ENCODE data around the gene ATXN7L2. TPM values are rescaled to one million over a fixed set of nuclear protein-coding genes. Genes with fewer than 3 reads are reported as not detected.
A peak's percentile ranks its signal among the peaks of the same experiment; 100 is the strongest.

Gene ATXN7L2
- total RNA-seq, 4 donors from 2014 or later: 2.2 to 3.3 (median 2.7) TPM

GRCh38 chr1:109498161-109498801 lies 14.6 kb downstream of the ATXN7L2 start:
- Histone ChIP-seq H3K9me3 (no peaks in the 10 kb centered on the region), H3K4me1 (peaks cover 22 to 86% (median 74%) of the 10 kb centered on the region in 4 donors), H3K36me3 (peaks cover 5 to 44% (median 34%) of the 10 kb centered on the region in 4 donors), H3K4me3 (no peak overlapping the region), H3K27me3 (no peaks in the 10 kb centered on the region), H3K27ac (replicated peaks in 1 of 4) (no peak overlapping the region)
- intact Hi-C loops (cut with DNase I): no loop called here
- TF ChIP-seq CTCF (IDR thresholded peaks at IDR 0.05) (peak; percentile 54 to 65 (median 54)), POLR2AphosphoS5 (IDR thresholded peaks at IDR 0.05) (no peak)
- DNase-seq (ENCODE audit: extremely low spot score): no peak
- WGBS: 68% methylated on average over 9 of the region's 12 CpGs

GRCh38 chr1:109499081-109499480 lies 15.4 kb downstream of the ATXN7L2 start:
- intact Hi-C loops (cut with DNase I): no loop called here
- TF ChIP-seq POLR2A (IDR thresholded peaks at IDR 0.05; ENCODE audit: low read depth): no peak
- no peak for TF ChIP-seq CTCF (IDR thresholded peaks at IDR 0.05)
- TF ChIP-seq POLR2AphosphoS5 (IDR thresholded peaks at IDR 0.05): no peak
- no peak for TF ChIP-seq EP300 (IDR thresholded peaks at IDR 0.05)
- peaks cover 5 to 44% (median 34%) of the 10 kb centered on the region in 4 donors for H3K36me3 ChIP-seq

GRCh38 chr1:109499661-109500536 lies 16.2 kb downstream of the ATXN7L2 start:
- intact Hi-C loops (cut with DNase I): no loop called here
- Histone ChIP-seq H3K9me3 (no peaks in the 10 kb centered on the region), H3K27me3 (no peaks in the 10 kb centered on the region), H3K27ac (replicated peaks in 1 of 4) (peak overlapping the region; percentile 51 to 81 (median 66)), H3K36me3 (peaks cover 5 to 44% (median 34%) of the 10 kb centered on the region in 4 donors), H3K4me1 (peaks cover 13 to 81% (median 68%) of the 10 kb centered on the region in 4 donors), H3K4me3 (no peak overlapping the region)
- TF ChIP-seq POLR2AphosphoS5 (IDR thresholded peaks at IDR 0.05) (no peak), POLR2A (IDR thresholded peaks at IDR 0.05; ENCODE audit: low read depth) (no peak), CTCF (IDR thresholded peaks at IDR 0.05) (peak; percentile 22 to 47 (median 36)), EP300 (IDR thresholded peaks at IDR 0.05) (no peak)
- WGBS: 55% methylated on average over 4 of the region's 4 CpGs
- DNase-seq (ENCODE audit: extremely low spot score): no peak

More at GRCh38 chr1:109499081-109499480, 15.4 kb downstream of the ATXN7L2 start:
- WGBS: 68% methylated on average over 7 of the region's 7 CpGs
- H3K27me3 ChIP-seq: no peaks in the 10 kb centered on the region
- H3K9me3 ChIP-seq: no peaks in the 10 kb centered on the region
- DNase-seq (ENCODE audit: extremely low spot score): no peak
- peaks cover 18 to 85% (median 70%) of the 10 kb centered on the region in 4 donors for H3K4me1 ChIP-seq
- H3K27ac ChIP-seq (replicated peaks in 1 of 4): peak overlapping the region; percentile 51 to 81 (median 66)
- H3K4me3 ChIP-seq: no peak overlapping the region

GRCh38 chr1:109500941-109501381 lies 17.3 kb downstream of the ATXN7L2 start:
- TF ChIP-seq CTCF (IDR thresholded peaks at IDR 0.05): no peak
- TF ChIP-seq POLR2AphosphoS5 (IDR thresholded peaks at IDR 0.05): peak in 1 of 2 donors; percentile 30
- Histone ChIP-seq H3K9me3 (no peaks in the 10 kb centered on the region), H3K4me3 (no peak overlapping the region), H3K27ac (replicated peaks in 1 of 4) (peak overlapping the region; percentile 51 to 81 (median 66)), H3K27me3 (no peaks in the 10 kb centered on the region), H3K36me3 (peaks cover 5 to 40% (median 29%) of the 10 kb centered on the region in 4 donors), H3K4me1 (peaks cover 8 to 73% (median 59%) of the 10 kb centered on the region in 4 donors)
- intact Hi-C loops (cut with DNase I): no loop called here
- WGBS: 27% methylated on average over 4 of the region's 5 CpGs
- no peak for DNase-seq (ENCODE audit: extremely low spot score)

Data from esophagus muscularis mucosa (tissue), 4 donors.